Medulla oblongata (tissue), 1 donor: ENCODE results near the gene DPP9.
"Not testable (repeated sequence)": the region's sequence is repeated elsewhere in the genome, so short reads cannot be mapped to it uniquely, and the experiment has no call there.

Experiments
- DNase-seq: peaks from one replicate; pipeline ENCODE4 v3.0.0-alpha.2; 2015; ENCODE audit errors: extremely low spot score

Gene DPP9

GRCh38 chr19:4740092-4740491, 16.4 kb upstream of the DPP9 start:
- no peak for DNase-seq

- DNase-seq = no peak
These were observed 15.1 kb upstream of the DPP9 start for GRCh38 chr19:4738734-4739133.

DNA sequence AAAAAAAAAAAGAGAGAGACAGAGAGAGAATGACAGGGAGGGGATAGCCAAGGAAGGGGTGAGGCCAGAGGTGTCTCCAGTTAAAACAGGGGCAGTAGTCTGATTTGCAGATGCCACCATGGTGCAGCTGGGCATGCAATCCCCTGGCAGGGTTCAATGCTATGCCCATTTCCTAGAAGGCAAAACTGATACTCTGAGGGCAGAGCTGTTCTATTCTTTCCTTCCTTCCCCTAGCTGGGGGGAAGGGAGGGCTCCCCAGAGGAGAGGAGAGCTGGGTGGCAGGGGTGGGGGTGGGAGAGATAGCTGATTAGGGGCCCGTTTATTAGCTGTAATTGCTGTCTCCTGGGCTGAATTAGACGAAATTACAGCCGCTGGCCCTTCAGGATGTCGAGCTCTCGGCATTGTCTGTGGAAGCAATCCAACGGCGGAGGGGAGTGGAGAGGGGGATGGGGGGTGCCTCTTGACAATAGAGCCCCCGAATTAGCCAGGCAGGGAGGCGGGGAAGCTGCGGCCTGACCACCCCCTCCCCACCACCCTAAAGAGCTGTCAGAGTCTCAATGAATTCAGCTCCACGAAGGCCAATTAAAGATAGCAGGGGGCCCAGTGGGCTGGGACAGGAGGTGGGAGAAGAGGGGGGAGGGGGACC, 14.4 kb upstream of the DPP9 start:
- DNase-seq = no peak

GRCh38 chr19:4733755-4734345, 10.2 kb upstream of the DPP9 start:
- DNase-seq = no peak

- peak; percentile 54 for DNase-seq
These were observed 9.1 kb upstream of the DPP9 start for GRCh38 chr19:4732680-4733114.

GRCh38 chr19:4730740-4731171, 7.1 kb upstream of the DPP9 start:
- no peak for DNase-seq

DNA sequence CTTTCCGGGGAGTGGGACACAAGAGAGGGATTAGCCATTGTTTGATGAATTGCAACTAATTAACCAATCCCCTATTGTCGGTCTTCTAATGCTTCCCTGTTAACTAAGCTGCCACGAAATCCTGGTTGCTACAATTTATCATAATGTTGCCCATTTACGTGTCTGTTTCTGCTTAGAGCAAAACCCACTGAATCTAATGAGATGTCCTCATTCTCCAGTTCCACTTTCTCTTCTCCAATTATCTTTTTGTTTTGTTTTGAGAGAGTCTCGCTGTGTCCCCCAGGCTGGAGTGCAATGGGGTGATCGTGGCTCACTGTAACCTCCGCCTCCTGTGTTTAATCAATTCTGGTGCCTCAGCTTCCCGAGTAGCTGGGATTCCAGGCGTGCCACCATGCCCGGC, 5.2 kb upstream of the DPP9 start:
- no peak for DNase-seq

DNA sequence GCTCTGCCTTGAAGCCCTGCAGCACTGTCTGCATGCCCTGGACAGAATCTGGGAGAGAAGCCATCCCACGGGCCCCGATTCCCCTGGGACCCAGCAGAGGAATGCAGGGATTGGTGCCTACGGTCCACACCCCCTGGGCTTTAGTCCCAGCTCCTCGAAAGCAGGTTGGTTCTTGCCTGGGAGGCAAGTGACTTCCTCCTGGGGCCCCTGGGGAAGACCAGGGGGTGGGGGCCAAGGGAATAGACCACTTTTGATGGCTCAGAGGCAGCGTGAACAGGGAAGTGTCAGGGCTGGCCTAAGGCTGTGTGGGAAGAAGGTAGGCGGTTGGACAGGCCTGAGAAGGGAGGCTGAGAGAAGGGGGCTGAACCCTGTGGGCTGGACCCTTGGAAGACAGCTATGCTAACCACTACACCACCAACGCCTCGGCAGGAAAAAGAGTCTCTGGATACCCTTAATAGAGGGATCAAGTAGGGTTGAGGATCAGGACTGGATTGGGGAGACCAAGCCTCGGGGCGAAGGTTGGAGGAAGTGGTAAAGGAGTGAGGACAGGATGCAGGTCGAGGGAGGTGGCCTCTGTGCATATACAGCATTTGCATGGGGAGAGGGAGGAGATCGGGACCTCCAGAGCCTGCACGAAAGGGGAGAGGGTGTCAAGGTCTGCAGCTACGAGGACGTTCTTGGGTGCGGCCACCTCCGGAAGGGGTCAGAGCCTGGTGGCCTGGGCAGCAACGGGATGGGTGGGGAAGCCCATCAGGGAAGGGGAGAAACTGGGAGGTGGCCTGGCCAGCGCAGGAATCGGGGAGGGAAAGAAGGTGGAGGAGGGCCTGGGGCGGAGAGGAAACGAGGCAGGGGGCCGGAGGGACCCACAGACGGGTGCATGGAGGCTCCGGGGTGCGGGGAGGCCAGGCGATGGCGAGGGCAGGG, 709 bp downstream of the DPP9 start:
- DNase-seq = peak; percentile 51

GRCh38 chr19:4721196-4721595, 2.4 kb downstream of the DPP9 start:
- DNase-seq = no peak

DNA sequence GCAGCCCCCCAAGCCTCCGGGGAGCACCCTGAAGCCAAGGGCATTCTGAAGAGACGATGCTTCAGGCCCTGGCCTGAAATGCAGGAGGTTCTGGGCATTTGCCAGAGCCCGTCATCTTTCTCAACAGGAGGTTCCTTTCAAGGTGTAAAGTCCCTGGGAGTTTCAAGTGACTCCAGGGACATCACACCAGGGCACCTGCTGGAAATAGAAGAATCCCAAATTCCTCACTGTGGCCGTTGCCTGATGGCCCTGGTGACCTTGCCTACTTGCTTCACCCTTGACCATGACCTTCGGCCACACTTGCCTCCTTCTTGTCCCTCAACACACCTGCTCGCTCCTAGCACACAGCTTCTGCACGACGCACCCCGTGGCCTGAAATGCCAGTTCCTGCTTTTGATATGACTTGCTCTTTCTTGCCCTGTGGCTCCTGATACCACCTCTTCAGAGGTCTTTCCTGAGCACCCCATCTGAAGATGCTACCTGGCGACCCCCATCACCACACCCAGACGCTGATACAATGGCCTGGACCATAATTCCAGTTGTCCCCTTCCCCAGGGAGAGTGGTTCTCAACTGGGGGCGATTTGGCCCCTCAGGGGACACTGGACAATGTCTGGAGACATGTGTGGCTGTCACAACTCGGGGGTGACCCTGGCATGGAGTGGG, 3.5 kb downstream of the DPP9 start:
- no peak for DNase-seq

- no peak for DNase-seq
These were observed 4.2 kb downstream of the DPP9 start for GRCh38 chr19:4719499-4719866.

- DNase-seq = no peak
These were observed 5.5 kb downstream of the DPP9 start for GRCh38 chr19:4717966-4718701.

GRCh38 chr19:4717191-4717965, 6.3 kb downstream of the DPP9 start:
- DNase-seq = no peak

GRCh38 chr19:4715529-4716221, 8.0 kb downstream of the DPP9 start:
- DNase-seq = no peak

GRCh38 chr19:4715178-4715528, 8.5 kb downstream of the DPP9 start:
- DNase-seq = not testable (repeated sequence)

DNA sequence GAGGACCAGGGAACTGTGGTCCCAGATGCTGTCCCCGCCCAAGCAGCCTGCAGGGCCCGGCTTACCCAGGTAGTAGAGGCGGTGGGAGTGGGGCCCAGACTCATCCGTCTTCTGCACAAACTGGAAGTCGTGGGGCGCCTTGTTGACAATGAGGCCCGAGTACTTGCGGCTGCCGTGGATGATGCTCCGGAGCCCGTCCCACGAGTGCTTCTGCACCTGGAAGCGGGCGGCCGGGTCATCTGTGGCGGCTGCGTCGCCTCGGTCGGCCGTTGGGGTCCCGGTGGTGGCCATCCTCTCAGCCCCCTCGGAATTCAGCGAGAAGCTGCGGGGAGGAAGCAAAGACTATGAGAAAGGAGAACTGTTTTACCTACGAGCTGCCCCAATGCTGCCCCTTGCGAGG, 9.6 kb downstream of the DPP9 start:
- DNase-seq = no peak

GRCh38 chr19:4713384-4713951, 10.2 kb downstream of the DPP9 start:
- DNase-seq = no peak

- no peak for DNase-seq
These were observed 10.9 kb downstream of the DPP9 start for GRCh38 chr19:4712771-4713170.

DNA sequence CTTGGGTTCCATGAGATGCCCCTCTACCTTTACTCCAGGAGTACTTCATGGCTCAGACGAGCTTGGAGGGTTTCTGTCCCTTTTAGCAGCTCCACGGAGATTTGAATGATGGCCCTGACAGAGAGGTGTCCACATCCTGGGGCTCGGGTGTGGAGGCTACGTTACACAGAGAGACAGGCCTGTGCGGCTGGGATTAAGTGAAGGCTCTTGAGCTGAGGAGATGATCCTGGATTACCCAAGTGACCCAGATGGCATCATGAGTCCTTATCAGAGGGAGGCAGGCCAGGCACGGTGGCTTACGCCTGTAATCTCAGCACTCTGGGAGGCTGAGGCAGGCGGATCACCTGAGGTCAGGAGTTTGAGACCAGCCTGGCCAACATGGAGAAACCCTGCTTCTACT, 12.4 kb downstream of the DPP9 start:
- DNase-seq = no peak

DNA sequence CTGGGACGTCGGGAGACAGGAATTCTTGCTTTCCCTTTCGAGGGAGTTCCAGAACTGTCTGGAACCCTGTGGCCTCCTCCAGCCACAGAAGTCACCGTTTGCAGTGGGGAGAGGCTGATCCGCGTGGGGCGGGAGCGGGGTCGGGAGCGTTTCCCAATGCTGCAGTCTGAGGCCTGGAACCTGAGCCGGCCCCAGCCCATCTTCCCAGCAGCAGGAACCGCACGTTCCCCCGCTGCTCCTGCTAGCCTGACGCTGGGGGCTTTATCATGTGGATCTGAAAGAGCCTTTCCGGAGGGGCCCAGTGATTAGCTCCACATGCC, 13.4 kb downstream of the DPP9 start:
- DNase-seq = no peak
